AG04450 (cell line): Measurements from ENCODE around the gene ZNF283. TPM values are rescaled to one million over a fixed set of nuclear protein-coding genes. Genes with fewer than 3 reads are reported as not detected.
"Not testable (repeated sequence)": the region's sequence is repeated elsewhere in the genome, so short reads cannot be mapped to it uniquely, and the experiment has no call there.

ENCODE experiments used
- CTCF ChIA-PET: fragments of 300-600, 350-600 bp; formaldehyde crosslinking; extraction: SDS; loops from one replicate; lab custom pipeline; 2022; ENCODE audit warnings: antibody characterized with exemption, inconsistent platforms; lab: Charles Lee
- POLR2A ChIA-PET: fragments of 350-600 bp; formaldehyde crosslinking; extraction: SDS; loops from one replicate; lab custom pipeline; 2021; ENCODE audit warnings: antibody characterized with exemption, inconsistent platforms; lab: Yijun Ruan, JAX
- DNase-seq: peaks from one replicate; pipeline ENCODE4 v3.0.0-alpha.2; 2011; ENCODE audit warnings: low read depth, low spot score
- H3K27ac ChIP-seq: one replicate; pipeline ENCODE4 v1.5.1; 2012; ENCODE audit warnings: low read depth, low read length, control low read depth
- H3K27me3 ChIP-seq: one replicate; pipeline ENCODE4 v1.6.0; 2012; ENCODE audit warnings: low read length; ENCODE audit not compliant: control insufficient read depth, insufficient read depth
- H3K4me3 ChIP-seq: 2 replicates; pipeline ENCODE4 v1.5.1; 2011; ENCODE audit warnings: mild to moderate bottlenecking, low read depth, low read length, control low read depth
- H3K9me3 ChIP-seq: 2 replicates; pipeline ENCODE4 v1.5.1; 2012; ENCODE audit warnings: low read length; ENCODE audit not compliant: control insufficient read depth, insufficient read depth
- CTCF ChIP-seq: IDR thresholded peaks from 2 replicates; pipeline ENCODE4 v1.5.1; 2011; ENCODE audit warnings: low read depth, low read length, control low read depth, inconsistent platforms
- polyA plus RNA-seq: library from polyadenylated mRNA; depleted of rRNA; stranded (reverse); fragments of >200 nt; gene quantifications from 2 replicates; pipeline ENCODE4 v1.2.3, GENCODE V29; 2011

The ZNF283 gene
- polyA plus RNA-seq, 1 experiment: 7.9 TPM

GRCh38 chr19:43798546-43799409 lies 28.3 kb upstream of the ZNF283 start:
- Histone ChIP-seq H3K4me3 (peak overlapping the region; percentile 61), H3K9me3 (peaks cover 6% of the 10 kb centered on the region; the same call in 1 of the 2 replicates), H3K27ac (no peak overlapping the region), H3K27me3 (peaks cover 23% of the 10 kb centered on the region)
- TF ChIP-seq CTCF: no peak
- CTCF ChIA-PET: no interaction called here
- POLR2A ChIA-PET: interaction anchor here (1.7 kb wide), 1 partner anchor 11 kb away, joined by 4 read pairs; no protein-coding TSS in a partner anchor
- DNase-seq: no peak

DNA sequence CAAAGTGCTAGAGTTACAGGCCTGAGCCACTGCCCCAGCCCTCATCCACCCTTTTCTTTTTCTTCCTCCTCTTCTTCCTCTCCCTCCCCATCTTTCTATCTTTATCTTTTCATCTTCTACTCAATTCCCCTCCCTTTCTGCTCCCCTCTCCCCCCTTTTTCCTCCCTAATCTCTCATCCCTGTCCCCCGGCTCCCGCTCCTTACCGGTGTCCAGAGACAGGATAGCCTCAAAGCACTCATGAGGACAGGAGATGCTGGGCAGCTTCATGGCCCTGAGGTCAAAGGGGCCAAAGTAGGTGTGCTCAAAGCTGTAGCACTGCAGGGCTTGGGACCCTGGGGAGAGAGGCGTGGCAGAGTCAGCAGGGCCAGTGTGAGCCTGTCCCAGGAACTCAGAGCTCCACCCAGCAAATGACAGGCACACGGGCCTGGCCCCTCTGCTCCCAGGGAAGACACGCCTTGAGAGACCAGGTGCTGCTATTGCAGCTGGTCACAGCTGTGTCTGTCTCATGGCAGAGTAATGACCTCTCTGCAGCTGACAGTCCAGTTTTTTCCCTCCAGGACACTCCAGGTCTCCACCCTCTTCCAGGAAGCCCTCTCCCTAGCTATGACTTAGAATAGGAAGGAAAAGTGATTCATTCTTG lies 27.5 kb upstream of the ZNF283 start:
- Histone ChIP-seq H3K27ac (no peak overlapping the region), H3K27me3 (peaks cover 22% of the 10 kb centered on the region), H3K9me3 (peaks cover 6% of the 10 kb centered on the region; the same call in 1 of the 2 replicates), H3K4me3 (no peak overlapping the region)
- CTCF ChIA-PET: no interaction called here
- POLR2A ChIA-PET: interaction anchor here (0.5 to 1.7 kb wide), 2 partner anchors 10 to 262 kb away, joined by 4 read pairs; no protein-coding TSS in a partner anchor
- DNase-seq: no peak
- no peak for TF ChIP-seq CTCF

DNA sequence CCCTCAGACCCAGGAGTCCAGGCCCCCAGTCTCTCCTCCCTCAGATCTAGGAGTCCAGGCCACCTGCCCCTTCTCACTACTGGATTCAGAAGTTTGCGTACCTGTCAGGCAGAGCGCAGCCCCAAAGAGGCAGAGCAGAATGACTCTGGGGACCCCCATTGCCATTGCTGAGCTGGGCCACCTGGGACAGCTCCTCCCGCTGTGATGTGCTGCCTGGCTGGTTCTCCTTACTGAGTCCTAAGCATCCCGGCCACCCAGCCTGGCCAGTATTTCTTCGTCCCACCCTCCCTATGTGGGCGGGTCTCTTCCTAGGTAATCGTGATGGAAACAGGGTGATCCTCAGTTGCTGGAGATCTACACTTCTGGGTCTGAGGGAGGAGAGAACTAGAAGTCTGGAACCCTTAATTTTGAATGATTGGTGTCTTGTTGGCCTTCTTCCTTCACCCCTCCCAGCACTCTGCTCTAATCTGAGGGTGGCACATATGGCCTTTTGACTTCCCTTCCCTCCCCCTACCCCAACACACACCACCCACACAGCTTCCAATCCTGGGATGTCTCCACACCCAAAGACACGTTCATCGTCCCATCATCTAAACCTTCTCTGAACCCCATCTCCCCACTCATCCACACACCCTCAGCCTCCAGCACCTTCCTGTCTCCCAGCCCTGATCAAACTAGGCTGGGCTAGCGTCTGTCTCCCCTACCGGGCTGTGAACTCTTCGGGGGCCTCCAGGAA lies 24.7 kb upstream of the ZNF283 start, which contains the start of gene LYPD5:
TSS of gene LYPD5 (minus strand) at position 232 of the 736 bp plus-strand sequence. CDS start at position 165, 67 bp downstream.
- H3K27me3 ChIP-seq: peaks cover 22% of the 10 kb centered on the region
- no peak within 1 kb of the TSS for H3K4me3 ChIP-seq
- H3K9me3 ChIP-seq: peaks cover 6% of the 10 kb centered on the region; the same call in 1 of the 2 replicates
- DNase-seq: no peak
- no peak within 1 kb of the TSS for H3K27ac ChIP-seq
- POLR2A ChIA-PET: no interaction called here
- TF ChIP-seq CTCF: no peak
- CTCF ChIA-PET: no interaction called here

DNA sequence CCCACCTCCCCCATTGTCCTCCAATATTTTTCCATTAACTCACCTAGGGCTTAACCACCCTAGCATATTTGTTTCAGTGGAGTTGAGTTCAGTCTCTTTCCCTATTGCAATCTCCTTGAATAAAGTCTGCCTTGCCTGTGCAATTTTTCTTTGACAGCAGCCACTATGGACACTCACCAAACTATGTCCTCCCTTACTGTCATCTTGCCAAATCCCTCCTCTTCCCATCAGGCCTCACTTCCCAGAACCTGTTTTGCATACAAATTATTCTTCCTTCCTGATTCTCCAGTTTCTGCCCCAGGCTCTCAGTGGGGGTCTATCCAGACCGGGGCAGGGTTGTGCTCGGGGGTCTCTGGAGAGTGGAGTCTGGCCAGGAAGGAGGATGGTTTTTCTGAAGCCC lies 22.7 kb upstream of the ZNF283 start:
- ChIA-PET POLR2A (no interaction called here), CTCF (no interaction called here)
- peaks cover 10% of the 10 kb centered on the region for H3K27me3 ChIP-seq
- no peaks in the 10 kb centered on the region for H3K9me3 ChIP-seq
- DNase-seq: no peak
- no peak for TF ChIP-seq CTCF
- H3K4me3 ChIP-seq: no peak overlapping the region
- no peak overlapping the region for H3K27ac ChIP-seq

DNA sequence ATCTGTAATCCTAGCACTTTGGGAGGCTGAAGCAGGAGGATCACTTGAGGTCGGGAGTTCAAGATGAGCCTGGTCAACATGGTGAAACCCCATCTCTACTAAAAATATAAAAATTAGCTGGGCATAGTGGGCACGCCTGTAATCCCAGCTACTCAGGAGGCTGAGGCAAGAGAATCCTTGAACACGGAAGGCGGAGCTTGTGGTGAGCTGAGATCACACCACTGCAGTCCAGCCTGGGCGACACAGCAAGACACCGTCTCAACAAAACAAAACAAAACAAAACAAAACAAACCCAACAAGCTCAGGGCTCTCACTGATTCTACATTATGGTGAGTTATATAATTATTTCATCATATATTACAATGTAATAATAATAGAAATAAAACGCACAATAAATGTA lies 20.7 kb upstream of the ZNF283 start:
- H3K4me3 ChIP-seq, H3K27ac ChIP-seq, DNase-seq, POLR2A ChIA-PET, CTCF ChIA-PET, H3K27me3 ChIP-seq, H3K9me3 ChIP-seq: not testable (repeated sequence)
